ENCODE results near the gene ARHGAP9. TPM values are rescaled to one million over a fixed set of nuclear protein-coding genes. Genes with fewer than 3 reads are reported as not detected.
"Not testable (repeated sequence)": the region's sequence is repeated elsewhere in the genome, so short reads cannot be mapped to it uniquely, and the experiment has no call there.

ARHGAP9 gene
- total RNA-seq, 2 experiments from 2014 or later: 282 to 304 TPM

DNA sequence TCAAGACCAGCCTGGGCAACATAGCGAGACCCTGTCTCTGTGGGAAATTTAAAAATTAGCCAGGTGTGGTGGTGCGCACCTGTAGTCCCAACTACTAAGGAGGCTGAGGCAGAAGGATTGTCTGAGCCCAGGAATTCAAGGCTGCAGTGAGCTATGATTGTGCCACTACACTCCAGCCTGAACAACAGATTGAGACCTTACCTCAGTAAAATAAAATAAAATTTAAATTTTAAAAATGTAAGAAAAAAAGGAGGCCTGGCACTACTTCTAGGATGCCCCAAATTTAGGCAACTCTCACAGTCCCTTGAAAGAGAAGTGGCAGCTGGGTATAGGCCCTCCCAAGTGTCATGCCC, 25.5 kb downstream of the ARHGAP9 start:
- Mint-ChIP-seq H3K27ac (no peak overlapping the region), H3K4me3 (no peak overlapping the region)
- POLR2A ChIA-PET: no interaction called here

DNA sequence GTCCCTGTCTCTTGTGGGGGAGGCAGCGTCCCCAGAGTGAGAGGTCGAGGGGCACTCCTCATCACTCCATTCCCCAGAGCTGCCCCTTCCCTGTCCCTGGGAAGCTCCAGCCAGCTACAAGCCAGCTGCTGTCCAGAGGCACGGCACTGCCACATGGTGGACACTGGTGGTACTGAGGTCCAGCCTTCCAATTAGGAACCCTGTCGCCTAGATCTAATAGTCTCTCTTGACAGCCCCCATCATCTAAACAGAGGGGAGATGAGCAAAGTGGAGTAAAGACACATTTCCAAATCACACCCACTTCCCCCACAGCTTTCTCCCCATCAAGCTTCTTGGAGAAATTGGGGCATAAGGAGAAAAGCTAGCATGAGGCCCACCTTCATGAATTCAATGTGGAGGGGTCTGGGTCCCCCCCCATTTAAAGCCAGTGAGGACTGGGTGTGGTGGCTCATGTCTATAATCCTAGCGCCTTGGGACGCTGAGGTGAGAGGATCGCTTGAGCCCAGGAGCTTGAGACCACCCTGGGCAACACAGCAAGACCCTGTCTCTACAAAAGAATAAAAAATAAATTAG, 26.6 kb downstream of the ARHGAP9 start:
- DNase-seq (peak; percentile 70), ATAC-seq (ENCODE audit: low read depth) (peak; percentile 38)
- no peaks in the 10 kb centered on the region for H3K27me3 Mint-ChIP-seq
- POLR2A ChIA-PET: interaction anchor here (1.2 to 1.7 kb wide), 3 partner anchors 9 to 23 kb away, joined by 4 to 8 read pairs (median 5); partner anchors contain the start of gene INHBC
- H3K27ac Mint-ChIP-seq: peak overlapping the region; percentile 47
- no peaks in the 10 kb centered on the region for H3K36me3 Mint-ChIP-seq
- H3K4me3 Mint-ChIP-seq: no peak overlapping the region
- peaks cover 12% of the 10 kb centered on the region for H3K4me1 Mint-ChIP-seq
- H3K9me3 Mint-ChIP-seq: no peaks in the 10 kb centered on the region

More for the DNA sequence above, 25.5 kb downstream of the ARHGAP9 start:
- Mint-ChIP-seq H3K9me3 (no peaks in the 10 kb centered on the region), H3K27me3 (no peaks in the 10 kb centered on the region), H3K36me3 (no peaks in the 10 kb centered on the region), H3K4me1 (peaks cover 16% of the 10 kb centered on the region)
- no peak for ATAC-seq (ENCODE audit: low read depth)
- no peak for DNase-seq

DNA sequence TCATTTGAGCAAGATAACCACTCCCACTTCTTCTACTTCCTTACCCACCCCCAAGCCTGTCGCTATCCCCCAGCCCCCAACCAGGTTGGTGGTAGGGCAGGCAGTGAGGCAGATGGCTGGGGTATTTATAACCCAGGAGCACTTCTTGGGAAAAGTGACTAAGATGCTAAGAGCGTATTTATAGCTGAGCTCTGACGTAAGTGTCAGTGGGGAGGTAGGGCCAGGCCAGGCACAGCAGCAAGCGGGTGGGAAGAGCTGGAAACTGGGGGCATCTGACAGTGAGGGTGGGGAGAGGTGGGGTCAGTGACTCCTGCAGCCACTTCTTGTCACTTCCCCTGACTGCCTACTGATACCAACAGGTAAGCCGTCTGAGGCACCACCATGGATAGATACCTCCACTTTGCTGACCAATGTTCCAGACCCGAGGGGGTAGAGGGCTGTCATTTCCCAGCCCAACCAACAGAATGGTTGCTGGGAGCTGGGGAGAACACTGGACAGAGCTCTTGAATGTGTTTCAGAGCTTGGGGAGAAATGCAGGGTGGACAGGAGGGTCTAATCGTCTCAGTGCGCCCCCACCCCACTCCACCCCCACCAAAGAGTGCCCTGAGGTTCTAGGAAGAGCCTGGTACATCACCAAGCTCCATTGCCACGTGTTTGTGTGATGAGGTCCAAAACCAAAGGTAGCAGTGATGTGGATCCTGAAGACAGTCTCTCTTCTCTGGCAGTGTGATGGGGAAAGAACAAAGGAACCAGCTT, 27.3 kb downstream of the ARHGAP9 start:
- H3K27ac Mint-ChIP-seq: no peak overlapping the region
- H3K36me3 Mint-ChIP-seq: no peaks in the 10 kb centered on the region
- H3K4me1 Mint-ChIP-seq: peaks cover 12% of the 10 kb centered on the region
- H3K9me3 Mint-ChIP-seq: no peaks in the 10 kb centered on the region
- POLR2A ChIA-PET: interaction anchor here (1.2 to 1.7 kb wide), 3 partner anchors 9 to 22 kb away, joined by 4 to 8 read pairs (median 5); partner anchors contain the start of gene INHBC
- H3K27me3 Mint-ChIP-seq: no peaks in the 10 kb centered on the region
- no peak overlapping the region for H3K4me3 Mint-ChIP-seq
- ATAC-seq (ENCODE audit: low read depth): no peak
- DNase-seq: no peak

DNA sequence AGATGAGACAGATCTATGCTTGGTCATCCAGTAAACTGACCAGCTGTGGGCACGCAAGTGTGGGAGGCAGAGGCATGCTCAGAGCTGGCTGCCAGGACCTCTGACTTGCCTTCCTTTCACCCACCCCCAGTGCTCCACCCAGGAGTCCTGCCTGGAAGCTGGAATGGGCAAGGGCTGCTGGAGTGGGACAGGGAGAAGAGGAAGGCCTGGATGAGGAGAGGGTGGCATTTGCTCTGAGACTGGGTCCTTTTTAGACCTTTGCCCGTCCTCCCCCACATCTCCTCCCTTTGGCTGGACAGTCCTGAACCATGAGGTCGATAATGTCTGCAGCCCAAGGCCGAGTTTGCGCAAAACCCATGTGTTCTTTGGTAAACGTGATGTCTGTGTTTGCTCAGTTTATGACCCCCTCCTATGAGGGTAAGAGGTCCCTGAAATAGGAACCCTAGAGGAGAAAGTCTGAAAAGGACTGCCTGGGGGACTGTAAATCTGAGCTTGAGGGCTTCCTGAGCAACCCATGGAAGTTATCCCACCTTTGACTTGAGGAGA, 28.4 kb downstream of the ARHGAP9 start:
- Mint-ChIP-seq H3K27me3 (no peaks in the 10 kb centered on the region), H3K4me3 (no peak overlapping the region), H3K4me1 (peaks cover 12% of the 10 kb centered on the region), H3K27ac (no peak overlapping the region), H3K36me3 (no peaks in the 10 kb centered on the region), H3K9me3 (no peaks in the 10 kb centered on the region)
- POLR2A ChIA-PET: no interaction called here
- DNase-seq (no peak), ATAC-seq (ENCODE audit: low read depth) (no peak)

DNA sequence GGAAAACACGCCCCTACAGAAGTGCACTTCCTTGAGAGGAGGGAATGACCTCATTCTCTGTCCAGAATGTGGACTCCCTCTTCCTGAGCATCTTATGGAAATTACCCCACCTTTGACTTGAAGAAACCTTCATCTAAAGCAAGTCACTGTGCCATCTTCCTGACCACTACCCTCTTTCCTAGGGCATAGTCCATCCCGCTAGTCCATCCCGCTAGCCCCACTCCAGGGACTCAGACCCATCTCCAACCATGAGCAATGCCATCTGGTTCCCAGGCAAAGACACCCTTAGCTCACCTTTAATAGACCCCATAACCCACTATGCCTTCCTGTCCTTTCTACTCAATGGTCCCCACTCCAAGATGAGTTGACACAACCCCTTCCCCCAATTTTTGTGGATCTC, 29.6 kb downstream of the ARHGAP9 start:
- no peaks in the 10 kb centered on the region for H3K9me3 Mint-ChIP-seq
- no peak overlapping the region for H3K4me3 Mint-ChIP-seq
- peaks cover 9% of the 10 kb centered on the region for H3K4me1 Mint-ChIP-seq
- no peak for ATAC-seq (ENCODE audit: low read depth)
- no peaks in the 10 kb centered on the region for H3K27me3 Mint-ChIP-seq
- POLR2A ChIA-PET: no interaction called here
- H3K27ac Mint-ChIP-seq: no peak overlapping the region
- no peak for DNase-seq
- H3K36me3 Mint-ChIP-seq: no peaks in the 10 kb centered on the region

DNA sequence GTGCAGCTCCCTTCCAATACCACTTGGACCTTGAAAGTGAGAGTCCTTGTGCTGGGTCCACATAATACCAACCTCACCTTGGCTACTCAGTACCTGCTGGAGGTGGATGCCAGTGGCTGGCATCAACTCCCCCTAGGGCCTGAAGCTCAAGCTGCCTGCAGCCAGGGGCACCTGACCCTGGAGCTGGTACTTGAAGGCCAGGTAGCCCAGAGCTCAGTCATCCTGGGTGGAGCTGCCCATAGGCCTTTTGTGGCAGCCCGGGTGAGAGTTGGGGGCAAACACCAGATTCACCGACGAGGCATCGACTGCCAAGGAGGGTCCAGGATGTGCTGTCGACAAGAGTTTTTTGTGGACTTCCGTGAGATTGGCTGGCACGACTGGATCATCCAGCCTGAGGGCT, 30.3 kb downstream of the ARHGAP9 start:
- Mint-ChIP-seq H3K27me3 (no peaks in the 10 kb centered on the region), H3K36me3 (no peaks in the 10 kb centered on the region), H3K4me1 (peaks cover 9% of the 10 kb centered on the region), H3K9me3 (no peaks in the 10 kb centered on the region), H3K27ac (no peak overlapping the region), H3K4me3 (no peak overlapping the region)
- DNase-seq (no peak), ATAC-seq (ENCODE audit: low read depth) (no peak)
- POLR2A ChIA-PET: interaction anchor here (0.6 to 1.5 kb wide), 2 partner anchors 14 to 15 kb away, joined by 3 to 5 read pairs; no protein-coding TSS in a partner anchor

DNA sequence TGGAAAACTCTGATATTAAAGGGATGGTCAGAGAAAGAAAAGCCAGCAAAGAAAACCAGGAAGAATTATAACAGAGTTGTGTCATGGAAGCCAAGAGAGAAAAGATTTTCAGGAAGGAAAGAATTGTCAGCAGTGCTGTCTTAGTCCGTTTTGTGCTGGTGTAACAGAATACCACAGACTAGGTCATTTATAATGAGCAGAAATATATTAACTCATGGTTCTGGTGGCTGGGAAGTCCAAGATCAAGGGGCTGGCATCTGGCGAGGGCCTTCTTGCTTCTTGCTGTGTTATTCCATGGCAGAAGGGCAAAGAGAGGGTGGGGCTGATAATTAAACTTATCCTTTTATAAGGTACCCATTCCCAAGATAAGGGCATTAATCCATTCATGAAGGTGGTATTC, 31.0 kb downstream of the ARHGAP9 start:
- DNase-seq (no peak), ATAC-seq (ENCODE audit: low read depth) (no peak)
- no peak overlapping the region for H3K27ac Mint-ChIP-seq
- POLR2A ChIA-PET: interaction anchor here (0.6 to 1.5 kb wide), 2 partner anchors 13 to 15 kb away, joined by 3 to 5 read pairs; no protein-coding TSS in a partner anchor
- H3K27me3 Mint-ChIP-seq: no peaks in the 10 kb centered on the region
- H3K4me3 Mint-ChIP-seq: no peak overlapping the region
- H3K36me3 Mint-ChIP-seq: no peaks in the 10 kb centered on the region
- H3K4me1 Mint-ChIP-seq: peaks cover 9% of the 10 kb centered on the region
- no peaks in the 10 kb centered on the region for H3K9me3 Mint-ChIP-seq

DNA sequence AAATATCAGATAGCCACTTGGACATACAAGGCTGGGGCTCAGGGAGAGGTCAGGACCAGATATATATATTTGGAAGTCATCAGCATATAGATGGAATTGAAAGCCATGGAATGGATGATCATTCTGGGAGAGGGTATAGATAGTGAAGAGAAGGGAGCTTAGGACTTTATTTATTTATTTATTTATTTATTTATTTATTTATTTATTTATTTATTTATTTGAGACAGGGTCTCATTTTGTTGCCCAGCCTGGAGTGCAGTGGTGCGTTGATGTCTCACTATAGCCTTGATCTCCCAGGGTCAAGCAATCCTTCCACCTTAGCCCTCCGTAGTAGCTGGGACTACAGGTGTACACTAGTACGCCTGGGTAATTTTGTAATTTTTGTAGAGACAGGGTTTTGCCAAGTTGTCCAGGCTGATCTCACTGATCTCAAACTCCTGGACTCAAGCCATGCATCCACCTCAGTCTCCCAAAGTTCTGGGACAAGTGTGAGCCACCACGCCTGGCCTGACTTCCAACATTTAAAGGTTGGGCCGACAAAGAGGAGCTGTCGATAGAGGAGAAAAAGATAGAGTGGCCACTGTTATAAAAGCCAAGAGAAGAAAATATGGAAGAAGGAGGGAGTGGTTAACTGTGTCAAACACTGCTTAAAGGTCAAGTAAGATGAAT, 33.2 kb downstream of the ARHGAP9 start:
- no peaks in the 10 kb centered on the region for H3K36me3 Mint-ChIP-seq
- H3K27me3 Mint-ChIP-seq: peaks cover 2% of the 10 kb centered on the region
- no peak for ATAC-seq (ENCODE audit: low read depth)
- H3K9me3 Mint-ChIP-seq: peaks cover 5% of the 10 kb centered on the region
- no peak overlapping the region for H3K4me3 Mint-ChIP-seq
- DNase-seq: no peak
- H3K4me1 Mint-ChIP-seq: peaks cover 9% of the 10 kb centered on the region
- POLR2A ChIA-PET: no interaction called here
- H3K27ac Mint-ChIP-seq: no peak overlapping the region

DNA sequence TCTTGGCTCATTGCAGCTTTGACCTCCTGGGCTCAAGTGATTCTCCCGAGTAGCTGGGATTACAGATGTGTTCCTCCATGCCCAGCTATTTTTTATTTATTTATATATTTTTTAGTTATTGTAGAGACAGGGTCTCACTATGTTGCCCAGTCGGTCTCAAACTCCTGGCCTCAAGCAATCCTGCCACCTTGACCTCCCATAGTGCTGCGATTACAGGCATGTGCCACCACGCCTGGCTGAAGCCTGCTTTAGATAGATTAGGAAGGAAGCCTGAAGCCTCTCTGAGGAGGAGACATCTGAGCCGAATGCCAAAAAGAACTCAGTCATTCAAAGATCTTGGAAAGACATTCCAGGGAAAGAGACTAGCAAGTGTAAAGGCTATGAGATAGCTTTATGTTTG, 34.9 kb downstream of the ARHGAP9 start:
- Mint-ChIP-seq H3K4me3 (no peak overlapping the region), H3K27me3 (peaks cover 9% of the 10 kb centered on the region), H3K36me3 (peaks cover 2% of the 10 kb centered on the region), H3K9me3 (peaks cover 8% of the 10 kb centered on the region), H3K27ac (no peak overlapping the region), H3K4me1 (peaks cover 5% of the 10 kb centered on the region)
- DNase-seq (no peak), ATAC-seq (ENCODE audit: low read depth) (no peak)
- POLR2A ChIA-PET: no interaction called here

DNA sequence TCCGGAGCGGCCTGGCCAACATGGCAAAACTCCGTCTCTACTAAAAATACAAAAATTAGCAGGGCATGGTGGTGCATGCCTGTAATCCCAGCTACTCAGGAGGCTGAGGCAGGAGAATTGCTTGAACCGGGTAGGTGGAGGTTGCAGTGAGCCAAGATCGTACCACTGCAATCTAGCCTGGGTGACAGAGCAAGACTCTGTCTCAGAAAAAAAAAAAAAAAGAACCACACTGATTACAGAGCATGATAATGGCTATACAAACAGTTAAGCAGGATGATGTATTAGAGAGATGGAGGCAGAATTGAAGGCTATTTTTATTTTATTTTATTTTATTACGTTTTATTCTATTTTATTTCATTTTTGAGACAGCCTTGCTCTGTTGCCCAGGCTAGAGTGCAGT, 35.3 kb downstream of the ARHGAP9 start:
- H3K9me3 Mint-ChIP-seq; POLR2A ChIA-PET; ATAC-seq (ENCODE audit: low read depth); H3K36me3 Mint-ChIP-seq; H3K27ac Mint-ChIP-seq; DNase-seq; H3K4me1 Mint-ChIP-seq; H3K4me3 Mint-ChIP-seq: not testable (repeated sequence)
- H3K27me3 Mint-ChIP-seq: peaks cover 11% of the 10 kb centered on the region

DNA sequence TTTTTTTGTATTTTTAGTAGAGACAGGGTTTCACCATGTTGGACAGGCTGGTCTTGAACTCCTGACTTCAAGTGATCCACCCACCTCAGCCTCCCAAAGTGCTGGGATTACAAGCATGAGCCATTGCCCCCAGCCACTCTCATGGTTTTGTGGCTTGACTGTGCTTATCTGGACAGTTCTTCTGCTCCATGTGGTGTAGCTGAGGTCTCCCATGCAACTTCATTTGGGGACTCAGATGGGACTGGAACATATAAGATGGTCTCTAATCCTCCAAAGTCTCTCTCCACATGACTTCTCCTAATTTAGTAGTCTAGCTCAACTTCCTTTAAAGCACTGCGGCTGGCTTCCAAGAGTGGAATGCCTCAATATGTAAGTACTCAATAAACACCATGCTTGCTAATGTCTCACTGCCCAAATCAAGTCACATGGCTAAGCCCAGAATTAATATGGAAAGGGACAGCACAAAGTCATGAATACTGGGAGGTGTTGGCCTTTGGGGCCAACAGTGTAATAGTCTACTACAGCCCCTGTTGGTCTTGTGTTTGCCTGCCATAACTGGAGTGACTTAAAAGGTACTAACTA, 37.7 kb downstream of the ARHGAP9 start:
- Mint-ChIP-seq H3K4me3 (no peak overlapping the region), H3K36me3 (peaks cover 2% of the 10 kb centered on the region), H3K4me1 (peaks cover 5% of the 10 kb centered on the region), H3K27ac (no peak overlapping the region), H3K9me3 (peaks cover 8% of the 10 kb centered on the region), H3K27me3 (peaks cover 12% of the 10 kb centered on the region)
- no peak for DNase-seq
- POLR2A ChIA-PET: interaction anchor here (0.7 kb wide), 1 partner anchor 10 kb away, joined by 4 read pairs; no protein-coding TSS in a partner anchor
- ATAC-seq (ENCODE audit: low read depth): no peak

DNA sequence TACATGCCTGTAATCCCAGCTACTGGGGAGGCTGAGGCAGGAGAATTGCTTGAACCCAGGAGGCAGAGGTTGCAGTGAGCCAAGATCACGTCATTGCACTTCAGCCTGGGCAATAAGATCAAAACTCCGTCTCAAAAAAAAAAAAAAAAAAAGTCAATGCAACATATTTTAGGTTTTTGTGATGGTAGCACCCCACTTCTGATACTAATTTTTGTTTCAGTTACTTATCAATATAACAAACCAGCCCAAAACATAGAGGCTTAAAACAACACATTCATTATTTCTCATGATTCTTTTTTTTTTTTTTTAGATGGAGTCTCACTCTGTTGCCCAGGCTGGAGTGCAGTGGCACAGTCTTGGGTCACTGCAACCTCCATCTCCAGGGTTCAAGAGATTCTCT, 38.3 kb downstream of the ARHGAP9 start:
- peaks cover 12% of the 10 kb centered on the region for H3K27me3 Mint-ChIP-seq
- not testable (repeated sequence) for H3K9me3 Mint-ChIP-seq; H3K36me3 Mint-ChIP-seq; ATAC-seq (ENCODE audit: low read depth); H3K27ac Mint-ChIP-seq; H3K4me1 Mint-ChIP-seq; H3K4me3 Mint-ChIP-seq; DNase-seq
- POLR2A ChIA-PET: interaction anchor here (0.7 kb wide), 2 partner anchors 9 to 270 kb away, joined by 4 read pairs; no protein-coding TSS in a partner anchor

DNA sequence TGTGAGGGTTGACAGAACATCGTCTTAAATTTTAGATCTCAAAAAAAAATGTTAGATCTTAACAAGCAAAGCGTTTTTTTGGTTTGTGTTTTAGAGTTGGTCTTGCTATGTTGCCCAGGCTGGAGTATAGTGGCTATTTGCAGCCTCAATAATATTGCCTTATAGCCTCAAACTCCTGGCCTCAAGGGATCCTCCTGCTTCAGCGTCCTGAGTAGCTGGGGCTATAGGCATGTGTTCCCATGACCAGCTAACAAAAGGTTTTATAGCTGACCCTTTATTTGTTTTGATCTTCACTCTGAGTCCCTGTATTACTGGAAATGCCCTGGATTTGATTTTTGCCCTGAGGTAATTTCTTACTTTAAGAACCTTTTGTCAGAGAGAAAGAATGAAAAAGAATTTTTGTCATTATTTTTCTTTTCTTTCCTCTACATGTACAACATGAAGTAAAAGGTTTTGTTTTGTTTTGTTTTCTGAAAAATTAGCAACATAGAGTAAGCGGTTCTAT, 39.9 kb downstream of the ARHGAP9 start:
- POLR2A ChIA-PET: no interaction called here
- Mint-ChIP-seq H3K4me1 (peaks cover 6% of the 10 kb centered on the region), H3K36me3 (peaks cover 2% of the 10 kb centered on the region), H3K9me3 (peaks cover 8% of the 10 kb centered on the region), H3K27me3 (peaks cover 12% of the 10 kb centered on the region), H3K27ac (no peak overlapping the region), H3K4me3 (no peak overlapping the region)
- DNase-seq: no peak
- no peak for ATAC-seq (ENCODE audit: low read depth)
